Panc1 (cell line): Measurements from ENCODE around the gene SWSAP1. TPM values are rescaled to one million over a fixed set of nuclear protein-coding genes. Genes with fewer than 3 reads are reported as not detected.

Source experiments
- ATAC-seq: fragments of 200-7000 bp; cut with Tn5 transposase; 2 replicates; pipeline ENCODE4 v1.9.1; 2020; ENCODE audit warnings: mild to moderate bottlenecking, moderate library complexity
- BruUV-seq: library from RNA; stranded (reverse); fragments of 400-500 nt; replicated peaks from 2 replicates; lab custom pipeline; 2021; lab: Mats Ljungman, UMichigan
- CTCF ChIA-PET: fragments of 300-600 bp; sonication (Branson Sonifier 250); formaldehyde crosslinking; loops from one replicate; lab custom pipeline; 2022; ENCODE audit warnings: antibody characterized with exemption; lab: Charles Lee
- POLR2A ChIA-PET: fragments of 300-600 bp; sonication (Branson Sonifier 250); formaldehyde crosslinking; loops from one replicate; lab custom pipeline; 2022; ENCODE audit warnings: antibody characterized with exemption; lab: Charles Lee
- DNase-seq: peaks from one replicate; pipeline ENCODE4 v3.0.0-alpha.2; 2010; ENCODE audit warnings: low read depth, low spot score
- H3K27ac ChIP-seq: 2 replicates; pipeline ENCODE4 v1.5.1; 2011; ENCODE audit warnings: mild to moderate bottlenecking, low read length, inconsistent platforms
- H3K27me3 ChIP-seq: fragments of 200-500 bp; sonication (Bioruptor generic); 2 replicates; pipeline ENCODE4 v1.6.0; 2014; ENCODE audit warnings: low read length, inconsistent platforms; ENCODE audit not compliant: control insufficient read depth, insufficient read depth
- H3K36me3 ChIP-seq: fragments of 200-500 bp; sonication (Bioruptor generic); 2 replicates; pipeline ENCODE4 v1.5.1; 2014; ENCODE audit warnings: inconsistent platforms, mild to moderate bottlenecking, low read length, moderate library complexity; ENCODE audit not compliant: control insufficient read depth, insufficient read depth
- H3K4me1 ChIP-seq: 2 replicates; pipeline ENCODE4 v1.5.1; 2011; ENCODE audit warnings: inconsistent platforms, mild to moderate bottlenecking, low read length, moderate library complexity; ENCODE audit not compliant: control insufficient read depth, insufficient read depth
- H3K4me3 ChIP-seq, 2 experiments: 2 replicates each; pipeline ENCODE4 v1.5.1; 2011 to 2012; ENCODE audit warnings: low read depth in 2 of 2, low read length in 2 of 2, mild to moderate bottlenecking in 2 of 2, inconsistent platforms in 1 of 2, moderate library complexity in 1 of 2
- H3K9me3 ChIP-seq: fragments of 200-500 bp; sonication (Bioruptor generic); 2 replicates; pipeline ENCODE4 v1.5.1; 2014; ENCODE audit warnings: low read depth, mild to moderate bottlenecking, inconsistent platforms, low read length, moderate library complexity; ENCODE audit not compliant: control insufficient read depth, insufficient read depth
- CTCF ChIP-seq: fragments of 450-650 bp; IDR thresholded peaks from 2 replicates; pipeline ENCODE4 v1.5.1; 2017; ENCODE audit warnings: mild to moderate bottlenecking
- POLR2AphosphoS5 ChIP-seq: IDR thresholded peaks from 2 replicates; pipeline ENCODE4 v1.6.1; 2012; ENCODE audit warnings: mild to moderate bottlenecking, low read depth, low read length, moderate library complexity
- REST ChIP-seq, 2 experiments: IDR thresholded peaks; 2 replicates each; pipeline ENCODE4 v1.6.1; 2011 to 2012; ENCODE audit warnings: low read depth in 2 of 2, control low read depth in 1 of 2, low read length in 1 of 2, mild to moderate bottlenecking in 1 of 2, moderate library complexity in 1 of 2; ENCODE audit not compliant: insufficient read depth in 1 of 2
- SIN3A ChIP-seq: IDR thresholded peaks from 2 replicates; pipeline ENCODE4 v1.6.1; 2012; ENCODE audit warnings: low read depth, mild to moderate bottlenecking, low read length, moderate library complexity, borderline replicate concordance; ENCODE audit not compliant: insufficient read depth
- TCF7L2 ChIP-seq: IDR thresholded peaks from 2 replicates; pipeline ENCODE4 v1.6.1; 2011; ENCODE audit warnings: mild to moderate bottlenecking, low read depth, low read length, inconsistent platforms
- in situ Hi-C: cut with HindIII; loops from 2 replicates; pipeline ENCODE4 v1.10.0; 2016; ENCODE audit warnings: low sequenced_read_pairs, low pct_unique_long_range_greater_than_20kb
- intact Hi-C: fragments of 100-400 bp; cut with micrococcal nuclease; formaldehyde crosslinking; loops from one replicate; pipeline ENCODE4 v1.10.0; 2022; ENCODE audit not compliant: unreplicated experiment
- total RNA-seq: library from RNA; stranded (reverse); gene quantifications from one replicate; pipeline ENCODE4 v1.2.1, GENCODE V29; 2021; ENCODE audit not compliant: unreplicated experiment

SWSAP1 gene
- total RNA-seq, 1 experiment from 2014 or later = 3.1 TPM

- ChIA-PET POLR2A (no interaction called here), CTCF (no interaction called here)
- no peak for DNase-seq
- Histone ChIP-seq H3K27me3 (no peaks in the 10 kb centered on the region), H3K27ac (no peak overlapping the region), H3K9me3 (no peaks in the 10 kb centered on the region), H3K4me3 (no peak overlapping the region), H3K4me1 (no peaks in the 10 kb centered on the region), H3K36me3 (no peaks in the 10 kb centered on the region)
- intact Hi-C loops = no loop called here
- no peak for TF ChIP-seq TCF7L2
- no peak for TF ChIP-seq CTCF
- TF ChIP-seq SIN3A = no peak
- no peak for TF ChIP-seq REST (IDR thresholded peaks at IDR 0.05; ENCODE audit: insufficient read depth in 1 of 2, low read depth in 2 of 2, low read length in 1 of 2)
- TF ChIP-seq POLR2AphosphoS5 = no peak
- no TSS peak for BruUV-seq
- in situ Hi-C loops = no loop called here
- no peak for ATAC-seq
Observed at GRCh38 chr19:11401808-11402543, 27.5 kb downstream of the SWSAP1 start.

- TF ChIP-seq TCF7L2 (no peak), CTCF (no peak), REST (IDR thresholded peaks at IDR 0.05; ENCODE audit: insufficient read depth in 1 of 2, low read depth in 2 of 2, low read length in 1 of 2) (no peak), POLR2AphosphoS5 (no peak), SIN3A (no peak)
- in situ Hi-C loops (no loop called here), intact Hi-C loops (no loop called here)
- ChIA-PET POLR2A (no interaction called here), CTCF (no interaction called here)
- H3K9me3 ChIP-seq = no peaks in the 10 kb centered on the region
- H3K4me1 ChIP-seq = no peaks in the 10 kb centered on the region
- BruUV-seq = no TSS peak
- no peak overlapping the region for H3K27ac ChIP-seq
- no peak overlapping the region for H3K4me3 ChIP-seq
- DNase-seq (no peak), ATAC-seq (no peak)
- H3K27me3 ChIP-seq = no peaks in the 10 kb centered on the region
- no peaks in the 10 kb centered on the region for H3K36me3 ChIP-seq
Observed at GRCh38 chr19:11404588-11405222, 30.2 kb downstream of the SWSAP1 start.
